Panc1 (cell line): ENCODE data around the gene BRF1. TPM values are rescaled to one million over a fixed set of nuclear protein-coding genes. Genes with fewer than 3 reads are reported as not detected.

Experiments
- ATAC-seq: fragments of 200-7000 bp; cut with Tn5 transposase; 2 replicates; pipeline ENCODE4 v1.9.1; 2020; ENCODE audit warnings: mild to moderate bottlenecking, moderate library complexity
- BruUV-seq: library from RNA; stranded (reverse); fragments of 400-500 nt; replicated peaks from 2 replicates; lab custom pipeline; 2021; lab: Mats Ljungman, UMichigan
- CTCF ChIA-PET: fragments of 300-600 bp; sonication (Branson Sonifier 250); formaldehyde crosslinking; loops from one replicate; lab custom pipeline; 2022; ENCODE audit warnings: antibody characterized with exemption; lab: Charles Lee
- POLR2A ChIA-PET: fragments of 300-600 bp; sonication (Branson Sonifier 250); formaldehyde crosslinking; loops from one replicate; lab custom pipeline; 2022; ENCODE audit warnings: antibody characterized with exemption; lab: Charles Lee
- DNase-seq: peaks from one replicate; pipeline ENCODE4 v3.0.0-alpha.2; 2010; ENCODE audit warnings: low read depth, low spot score
- H3K27ac ChIP-seq: 2 replicates; pipeline ENCODE4 v1.5.1; 2011; ENCODE audit warnings: mild to moderate bottlenecking, low read length, inconsistent platforms
- H3K27me3 ChIP-seq: fragments of 200-500 bp; sonication (Bioruptor generic); 2 replicates; pipeline ENCODE4 v1.6.0; 2014; ENCODE audit warnings: low read length, inconsistent platforms; ENCODE audit not compliant: control insufficient read depth, insufficient read depth
- H3K36me3 ChIP-seq: fragments of 200-500 bp; sonication (Bioruptor generic); 2 replicates; pipeline ENCODE4 v1.5.1; 2014; ENCODE audit warnings: inconsistent platforms, mild to moderate bottlenecking, low read length, moderate library complexity; ENCODE audit not compliant: control insufficient read depth, insufficient read depth
- H3K4me1 ChIP-seq: 2 replicates; pipeline ENCODE4 v1.5.1; 2011; ENCODE audit warnings: inconsistent platforms, mild to moderate bottlenecking, low read length, moderate library complexity; ENCODE audit not compliant: control insufficient read depth, insufficient read depth
- H3K4me3 ChIP-seq, 2 experiments: 2 replicates each; pipeline ENCODE4 v1.5.1; 2011 to 2012; ENCODE audit warnings: low read depth in 2 of 2, low read length in 2 of 2, mild to moderate bottlenecking in 2 of 2, inconsistent platforms in 1 of 2, moderate library complexity in 1 of 2
- H3K9me3 ChIP-seq: fragments of 200-500 bp; sonication (Bioruptor generic); 2 replicates; pipeline ENCODE4 v1.5.1; 2014; ENCODE audit warnings: low read depth, mild to moderate bottlenecking, inconsistent platforms, low read length, moderate library complexity; ENCODE audit not compliant: control insufficient read depth, insufficient read depth
- POLR2AphosphoS5 ChIP-seq: IDR thresholded peaks from 2 replicates; pipeline ENCODE4 v1.6.1; 2012; ENCODE audit warnings: mild to moderate bottlenecking, low read depth, low read length, moderate library complexity
- SIN3A ChIP-seq: IDR thresholded peaks from 2 replicates; pipeline ENCODE4 v1.6.1; 2012; ENCODE audit warnings: low read depth, mild to moderate bottlenecking, low read length, moderate library complexity, borderline replicate concordance; ENCODE audit not compliant: insufficient read depth
- TCF7L2 ChIP-seq: IDR thresholded peaks from 2 replicates; pipeline ENCODE4 v1.6.1; 2011; ENCODE audit warnings: mild to moderate bottlenecking, low read depth, low read length, inconsistent platforms
- in situ Hi-C: cut with HindIII; loops from 2 replicates; pipeline ENCODE4 v1.10.0; 2016; ENCODE audit warnings: low sequenced_read_pairs, low pct_unique_long_range_greater_than_20kb
- intact Hi-C: fragments of 100-400 bp; cut with micrococcal nuclease; formaldehyde crosslinking; loops from one replicate; pipeline ENCODE4 v1.10.0; 2022; ENCODE audit not compliant: unreplicated experiment
- total RNA-seq: library from RNA; stranded (reverse); gene quantifications from one replicate; pipeline ENCODE4 v1.2.1, GENCODE V29; 2021; ENCODE audit not compliant: unreplicated experiment
- TF ChIP-seq, protein P1 (sequence below): fragments of 450-650 bp; IDR thresholded peaks from 2 replicates; pipeline ENCODE4 v1.5.1; 2017; ENCODE audit warnings: mild to moderate bottlenecking
- TF ChIP-seq, protein P2 (sequence below), 2 experiments: IDR thresholded peaks; 2 replicates each; pipeline ENCODE4 v1.6.1; 2011 to 2012; ENCODE audit warnings: low read depth in 2 of 2, control low read depth in 1 of 2, low read length in 1 of 2, mild to moderate bottlenecking in 1 of 2, moderate library complexity in 1 of 2; ENCODE audit not compliant: insufficient read depth in 1 of 2

BRF1 gene
- total RNA-seq, 1 experiment from 2014 or later, result 25.0 TPM

DNA sequence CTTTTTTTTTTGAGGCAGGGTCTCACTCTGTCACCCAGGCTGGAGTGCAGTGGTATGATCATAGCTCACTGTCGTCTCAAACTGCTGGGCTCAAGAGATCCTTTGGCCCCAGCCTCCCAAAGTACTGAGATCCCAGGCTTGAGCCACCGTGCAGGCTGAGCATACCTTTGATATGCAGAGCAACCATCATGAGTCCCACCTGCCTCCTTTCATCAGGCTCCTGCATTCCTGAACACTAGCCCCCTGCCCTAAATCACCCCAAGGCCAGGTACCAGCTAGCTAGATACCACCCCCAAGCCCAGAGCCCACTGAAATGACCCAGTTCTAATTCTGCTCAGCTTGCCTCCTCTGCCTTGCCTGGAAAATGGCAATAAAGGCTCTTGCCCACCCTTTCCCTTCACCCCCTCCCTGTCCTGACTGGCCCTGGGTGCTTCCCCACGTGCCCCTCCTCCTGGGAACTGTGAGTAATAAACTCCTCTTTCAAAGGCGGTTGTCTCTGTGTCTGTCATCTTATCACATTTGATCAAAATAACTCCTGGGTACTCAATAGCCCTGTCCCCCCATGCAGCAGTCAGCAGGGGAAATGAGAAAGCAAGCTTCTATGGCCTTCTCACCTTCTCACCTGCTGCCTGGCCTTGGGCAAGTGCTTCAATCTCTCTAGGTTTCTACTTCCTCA, 6.4 kb upstream of the BRF1 start:
- ChIA-PET CTCF (no interaction called here), POLR2A (interaction anchor here (0.5 kb wide), 1 partner anchor 79 kb away, joined by 3 read pairs; no protein-coding TSS in a partner anchor)
- H3K27ac ChIP-seq, result no peak overlapping the region
- H3K27me3 ChIP-seq, result no peaks in the 10 kb centered on the region
- H3K36me3 ChIP-seq, result no peaks in the 10 kb centered on the region
- H3K9me3 ChIP-seq, result no peaks in the 10 kb centered on the region
- TF ChIP-seq, protein P1, sequence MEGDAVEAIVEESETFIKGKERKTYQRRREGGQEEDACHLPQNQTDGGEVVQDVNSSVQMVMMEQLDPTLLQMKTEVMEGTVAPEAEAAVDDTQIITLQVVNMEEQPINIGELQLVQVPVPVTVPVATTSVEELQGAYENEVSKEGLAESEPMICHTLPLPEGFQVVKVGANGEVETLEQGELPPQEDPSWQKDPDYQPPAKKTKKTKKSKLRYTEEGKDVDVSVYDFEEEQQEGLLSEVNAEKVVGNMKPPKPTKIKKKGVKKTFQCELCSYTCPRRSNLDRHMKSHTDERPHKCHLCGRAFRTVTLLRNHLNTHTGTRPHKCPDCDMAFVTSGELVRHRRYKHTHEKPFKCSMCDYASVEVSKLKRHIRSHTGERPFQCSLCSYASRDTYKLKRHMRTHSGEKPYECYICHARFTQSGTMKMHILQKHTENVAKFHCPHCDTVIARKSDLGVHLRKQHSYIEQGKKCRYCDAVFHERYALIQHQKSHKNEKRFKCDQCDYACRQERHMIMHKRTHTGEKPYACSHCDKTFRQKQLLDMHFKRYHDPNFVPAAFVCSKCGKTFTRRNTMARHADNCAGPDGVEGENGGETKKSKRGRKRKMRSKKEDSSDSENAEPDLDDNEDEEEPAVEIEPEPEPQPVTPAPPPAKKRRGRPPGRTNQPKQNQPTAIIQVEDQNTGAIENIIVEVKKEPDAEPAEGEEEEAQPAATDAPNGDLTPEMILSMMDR, result no peak
- no peak for TF ChIP-seq SIN3A
- TF ChIP-seq, protein P2, sequence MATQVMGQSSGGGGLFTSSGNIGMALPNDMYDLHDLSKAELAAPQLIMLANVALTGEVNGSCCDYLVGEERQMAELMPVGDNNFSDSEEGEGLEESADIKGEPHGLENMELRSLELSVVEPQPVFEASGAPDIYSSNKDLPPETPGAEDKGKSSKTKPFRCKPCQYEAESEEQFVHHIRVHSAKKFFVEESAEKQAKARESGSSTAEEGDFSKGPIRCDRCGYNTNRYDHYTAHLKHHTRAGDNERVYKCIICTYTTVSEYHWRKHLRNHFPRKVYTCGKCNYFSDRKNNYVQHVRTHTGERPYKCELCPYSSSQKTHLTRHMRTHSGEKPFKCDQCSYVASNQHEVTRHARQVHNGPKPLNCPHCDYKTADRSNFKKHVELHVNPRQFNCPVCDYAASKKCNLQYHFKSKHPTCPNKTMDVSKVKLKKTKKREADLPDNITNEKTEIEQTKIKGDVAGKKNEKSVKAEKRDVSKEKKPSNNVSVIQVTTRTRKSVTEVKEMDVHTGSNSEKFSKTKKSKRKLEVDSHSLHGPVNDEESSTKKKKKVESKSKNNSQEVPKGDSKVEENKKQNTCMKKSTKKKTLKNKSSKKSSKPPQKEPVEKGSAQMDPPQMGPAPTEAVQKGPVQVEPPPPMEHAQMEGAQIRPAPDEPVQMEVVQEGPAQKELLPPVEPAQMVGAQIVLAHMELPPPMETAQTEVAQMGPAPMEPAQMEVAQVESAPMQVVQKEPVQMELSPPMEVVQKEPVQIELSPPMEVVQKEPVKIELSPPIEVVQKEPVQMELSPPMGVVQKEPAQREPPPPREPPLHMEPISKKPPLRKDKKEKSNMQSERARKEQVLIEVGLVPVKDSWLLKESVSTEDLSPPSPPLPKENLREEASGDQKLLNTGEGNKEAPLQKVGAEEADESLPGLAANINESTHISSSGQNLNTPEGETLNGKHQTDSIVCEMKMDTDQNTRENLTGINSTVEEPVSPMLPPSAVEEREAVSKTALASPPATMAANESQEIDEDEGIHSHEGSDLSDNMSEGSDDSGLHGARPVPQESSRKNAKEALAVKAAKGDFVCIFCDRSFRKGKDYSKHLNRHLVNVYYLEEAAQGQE (IDR thresholded peaks at IDR 0.05; ENCODE audit: insufficient read depth in 1 of 2, low read depth in 2 of 2, low read length in 1 of 2), result no peak
- no peak for TF ChIP-seq POLR2AphosphoS5
- no peak for TF ChIP-seq TCF7L2
- intact Hi-C loops, result no loop called here
- no TSS peak for BruUV-seq
- no peak overlapping the region for H3K4me3 ChIP-seq
- in situ Hi-C loops, result no loop called here
- no peaks in the 10 kb centered on the region for H3K4me1 ChIP-seq
- ATAC-seq (no peak), DNase-seq (no peak)

DNA sequence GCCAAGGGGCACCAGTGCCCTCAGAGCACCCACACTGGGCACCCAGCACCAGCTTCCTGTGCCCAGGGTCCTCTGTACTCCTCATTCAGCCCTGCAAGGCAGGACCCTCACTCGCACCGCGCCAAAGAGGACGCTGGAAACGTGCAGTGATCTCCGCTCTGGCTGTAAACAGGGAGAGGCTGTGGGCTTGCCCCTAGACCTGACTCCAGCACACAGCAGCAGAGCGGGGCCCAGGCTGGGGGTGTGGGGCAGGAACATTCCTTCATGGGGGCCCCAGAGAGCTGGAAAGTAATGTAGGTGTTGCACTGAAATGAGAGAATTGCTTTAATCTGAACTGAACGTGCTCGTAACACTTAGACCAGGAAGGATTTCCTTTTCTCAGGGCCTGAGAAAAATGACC, 5.0 kb upstream of the BRF1 start:
- no peaks in the 10 kb centered on the region for H3K27me3 ChIP-seq
- H3K36me3 ChIP-seq, result no peaks in the 10 kb centered on the region
- BruUV-seq, result no TSS peak
- H3K27ac ChIP-seq, result no peak overlapping the region
- in situ Hi-C loops, result no loop called here
- no peaks in the 10 kb centered on the region for H3K9me3 ChIP-seq
- intact Hi-C loops, result no loop called here
- DNase-seq (no peak), ATAC-seq (no peak)
- no peak overlapping the region for H3K4me3 ChIP-seq
- ChIA-PET POLR2A (no interaction called here), CTCF (no interaction called here)
- TF ChIP-seq SIN3A (no peak), POLR2AphosphoS5 (no peak), TCF7L2 (no peak)
- TF ChIP-seq, protein P1, result no peak
- TF ChIP-seq, protein P2 (IDR thresholded peaks at IDR 0.05; ENCODE audit: insufficient read depth in 1 of 2, low read depth in 2 of 2, low read length in 1 of 2), result no peak
- no peaks in the 10 kb centered on the region for H3K4me1 ChIP-seq
